ENCODE measurements around the gene DBX2.
"Not testable (repeated sequence)": the region's sequence is repeated elsewhere in the genome, so short reads cannot be mapped to it uniquely, and the experiment has no call there.

DNA sequence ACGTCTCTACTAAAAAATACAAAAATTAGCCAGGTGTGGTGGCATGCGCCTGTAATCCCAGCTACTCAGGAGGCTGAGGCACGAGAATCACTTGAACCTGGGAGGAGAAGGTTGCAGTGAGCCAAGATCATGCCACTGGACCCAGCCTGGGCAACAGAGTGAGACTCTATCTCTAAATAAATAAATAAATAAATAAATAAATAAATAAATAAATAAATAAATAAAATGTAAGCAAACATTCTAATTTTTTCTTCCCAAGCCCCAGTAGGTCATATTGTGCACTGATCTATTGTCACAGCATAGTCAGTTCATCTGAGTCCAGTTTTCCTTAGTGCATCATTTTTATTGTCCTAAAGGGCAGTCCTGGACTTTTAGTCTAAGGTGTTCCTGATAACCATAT is 44.5 kb upstream of the DBX2 start:
- TF ChIP-seq, protein P1, sequence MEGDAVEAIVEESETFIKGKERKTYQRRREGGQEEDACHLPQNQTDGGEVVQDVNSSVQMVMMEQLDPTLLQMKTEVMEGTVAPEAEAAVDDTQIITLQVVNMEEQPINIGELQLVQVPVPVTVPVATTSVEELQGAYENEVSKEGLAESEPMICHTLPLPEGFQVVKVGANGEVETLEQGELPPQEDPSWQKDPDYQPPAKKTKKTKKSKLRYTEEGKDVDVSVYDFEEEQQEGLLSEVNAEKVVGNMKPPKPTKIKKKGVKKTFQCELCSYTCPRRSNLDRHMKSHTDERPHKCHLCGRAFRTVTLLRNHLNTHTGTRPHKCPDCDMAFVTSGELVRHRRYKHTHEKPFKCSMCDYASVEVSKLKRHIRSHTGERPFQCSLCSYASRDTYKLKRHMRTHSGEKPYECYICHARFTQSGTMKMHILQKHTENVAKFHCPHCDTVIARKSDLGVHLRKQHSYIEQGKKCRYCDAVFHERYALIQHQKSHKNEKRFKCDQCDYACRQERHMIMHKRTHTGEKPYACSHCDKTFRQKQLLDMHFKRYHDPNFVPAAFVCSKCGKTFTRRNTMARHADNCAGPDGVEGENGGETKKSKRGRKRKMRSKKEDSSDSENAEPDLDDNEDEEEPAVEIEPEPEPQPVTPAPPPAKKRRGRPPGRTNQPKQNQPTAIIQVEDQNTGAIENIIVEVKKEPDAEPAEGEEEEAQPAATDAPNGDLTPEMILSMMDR (IDR thresholded peaks at IDR 0.05; ENCODE audit: insufficient read depth, low read length, poor library complexity, severe bottlenecking) = not testable (repeated sequence)
- not testable (repeated sequence) for TF ChIP-seq EZH2phosphoT487 (conservative IDR thresholded peaks at IDR 0.05; ENCODE audit: low read length)
